HEK293 (cell line): ENCODE data around the gene HM13.
A peak's percentile ranks its signal among the peaks of the same experiment; 100 is the strongest.

Experiments used
- CTCF ChIA-PET: fragments of 350-600 bp; formaldehyde crosslinking; extraction: SDS; loops from one replicate; lab custom pipeline; 2021; ENCODE audit warnings: antibody characterized with exemption; lab: Yijun Ruan, JAX
- POLR2A ChIA-PET: fragments of 300-600 bp; formaldehyde crosslinking; extraction: SDS; loops from one replicate; lab custom pipeline; 2020; ENCODE audit warnings: antibody characterized with exemption, inconsistent platforms; lab: Yijun Ruan, JAX
- H3K27ac ChIP-seq: fragments of 200-500 bp; sonication (Bioruptor generic); 2 replicates; pipeline ENCODE4 v1.5.1; 2014; ENCODE audit warnings: low read depth, low read length, control low read depth, inconsistent platforms; ENCODE audit errors: extremely low read depth
- H3K36me3 ChIP-seq, 2 experiments: fragments of 200-500 bp in 1 of 2; sonication (Bioruptor generic) in 1 of 2; 1 replicate in 1 of 2; 2 replicates in 1 of 2; pipeline ENCODE4 v1.5.1; 2014 to 2017; ENCODE audit warnings: inconsistent platforms in 2 of 2, low read length in 2 of 2; ENCODE audit not compliant: control insufficient read depth in 2 of 2, insufficient read depth in 1 of 2
- H3K4me1 ChIP-seq: fragments of 200-500 bp; sonication (Bioruptor generic); 2 replicates; pipeline ENCODE4 v1.5.1; 2014; ENCODE audit warnings: mild to moderate bottlenecking, low read length, inconsistent platforms; ENCODE audit not compliant: control insufficient read depth, insufficient read depth
- H3K4me3 ChIP-seq: 2 replicates; pipeline ENCODE4 v1.5.1; 2011; ENCODE audit warnings: low read depth, mild to moderate bottlenecking, control low read depth, low read length, moderate library complexity
- H3K9me3 ChIP-seq: fragments of 200-500 bp; sonication (Bioruptor generic); 2 replicates; pipeline ENCODE4 v1.5.1; 2014; ENCODE audit warnings: low read depth, low read length, inconsistent platforms; ENCODE audit not compliant: control insufficient read depth, insufficient read depth
- HOXD13 ChIP-seq: sonication (generic); formaldehyde crosslinking; IDR thresholded peaks from 2 replicates; pipeline ENCODE4 v1.8.0; 2022; ENCODE audit warnings: missing genetic modification reagents, borderline replicate concordance
- KLF7 ChIP-seq: fragments of 450-650 bp; formaldehyde crosslinking; IDR thresholded peaks from 2 replicates; pipeline ENCODE4 v1.5.1; 2016; ENCODE audit warnings: missing biosample characterization, missing genetic modification characterization, borderline replicate concordance
- MEIS1 ChIP-seq: sonication (generic); formaldehyde crosslinking; IDR thresholded peaks from 2 replicates; pipeline ENCODE4 v1.8.1; 2022; ENCODE audit warnings: missing genetic modification reagents, mild to moderate bottlenecking, borderline replicate concordance
- MZF1 ChIP-seq: fragments of 450-650 bp; formaldehyde crosslinking; IDR thresholded peaks from 2 replicates; pipeline ENCODE4 v1.5.1; 2017; ENCODE audit warnings: missing biosample characterization, missing genetic modification characterization, borderline replicate concordance
- PATZ1 ChIP-seq: fragments of 450-650 bp; formaldehyde crosslinking; IDR thresholded peaks from 2 replicates; pipeline ENCODE4 v1.5.1; 2016; ENCODE audit warnings: missing biosample characterization, missing genetic modification characterization
- PRDM6 ChIP-seq: fragments of 450-650 bp; formaldehyde crosslinking; IDR thresholded peaks from 2 replicates; pipeline ENCODE4 v1.5.1; 2017; ENCODE audit warnings: missing biosample characterization, missing genetic modification characterization
- SCRT1 ChIP-seq: fragments of 450-650 bp; formaldehyde crosslinking; IDR thresholded peaks from 2 replicates; pipeline ENCODE4 v1.5.1; 2016; ENCODE audit warnings: missing biosample characterization, missing genetic modification characterization, borderline replicate concordance
- SP3 ChIP-seq: fragments of 450-650 bp; formaldehyde crosslinking; IDR thresholded peaks from 2 replicates; pipeline ENCODE4 v1.5.1; 2016; ENCODE audit warnings: missing biosample characterization, missing genetic modification characterization
- WT1 ChIP-seq: fragments of 450-650 bp; formaldehyde crosslinking; IDR thresholded peaks from 2 replicates; pipeline ENCODE4 v1.5.1; 2016; ENCODE audit warnings: missing biosample characterization, missing genetic modification characterization
- YY2 ChIP-seq: fragments of 450-650 bp; formaldehyde crosslinking; IDR thresholded peaks from 2 replicates; pipeline ENCODE4 v1.5.1; 2016; ENCODE audit warnings: missing biosample characterization, missing genetic modification characterization
- ZBTB6 ChIP-seq: fragments of 450-650 bp; formaldehyde crosslinking; IDR thresholded peaks from 2 replicates; pipeline ENCODE4 v1.5.1; 2017; ENCODE audit warnings: missing biosample characterization, missing genetic modification characterization
- ZIC2 ChIP-seq: fragments of 450-650 bp; formaldehyde crosslinking; IDR thresholded peaks from 2 replicates; pipeline ENCODE4 v1.5.1; 2016; ENCODE audit warnings: missing biosample characterization, missing genetic modification characterization
- ZNF112 ChIP-seq: fragments of 450-650 bp; formaldehyde crosslinking; IDR thresholded peaks from 2 replicates; pipeline ENCODE4 v1.5.0; 2017; ENCODE audit warnings: missing biosample characterization, missing genetic modification characterization
- ZNF133 ChIP-seq: fragments of 450-650 bp; formaldehyde crosslinking; IDR thresholded peaks from 2 replicates; pipeline ENCODE4 v1.5.1; 2016; ENCODE audit warnings: missing biosample characterization, missing genetic modification characterization
- ZNF2 ChIP-seq: fragments of 450-650 bp; formaldehyde crosslinking; IDR thresholded peaks from 2 replicates; pipeline ENCODE4 v1.5.1; 2016; ENCODE audit warnings: missing biosample characterization, missing genetic modification characterization
- ZNF335 ChIP-seq: fragments of 450-650 bp; formaldehyde crosslinking; conservative IDR thresholded peaks from 2 replicates; pipeline ENCODE4 v1.5.1; 2016; ENCODE audit warnings: missing biosample characterization, missing genetic modification characterization
- ZNF350 ChIP-seq: fragments of 450-650 bp; formaldehyde crosslinking; IDR thresholded peaks from 2 replicates; pipeline ENCODE4 v1.5.0; 2017; ENCODE audit warnings: missing biosample characterization, mild to moderate bottlenecking, missing genetic modification characterization
- ZNF473 ChIP-seq: fragments of 450-650 bp; formaldehyde crosslinking; IDR thresholded peaks from 2 replicates; pipeline ENCODE4 v1.5.1; 2017; ENCODE audit warnings: missing biosample characterization, missing genetic modification characterization
- ZNF629 ChIP-seq: fragments of 450-650 bp; formaldehyde crosslinking; IDR thresholded peaks from 2 replicates; pipeline ENCODE4 v1.5.1; 2017; ENCODE audit warnings: missing biosample characterization, missing genetic modification characterization
- ZNF639 ChIP-seq: fragments of 450-650 bp; formaldehyde crosslinking; IDR thresholded peaks from 2 replicates; pipeline ENCODE4 v1.5.1; 2016; ENCODE audit warnings: missing biosample characterization, missing genetic modification characterization
- ZNF654 ChIP-seq: fragments of 450-650 bp; formaldehyde crosslinking; IDR thresholded peaks from 2 replicates; pipeline ENCODE4 v1.5.1; 2016; ENCODE audit warnings: low read depth, missing biosample characterization, missing genetic modification characterization
- ZNF701 ChIP-seq: fragments of 450-650 bp; formaldehyde crosslinking; IDR thresholded peaks from 2 replicates; pipeline ENCODE4 v1.5.1; 2016; ENCODE audit warnings: missing biosample characterization, missing genetic modification characterization
- ZSCAN16 ChIP-seq: fragments of 450-650 bp; formaldehyde crosslinking; IDR thresholded peaks from 2 replicates; pipeline ENCODE4 v1.5.1; 2016; ENCODE audit warnings: missing biosample characterization, missing genetic modification characterization

HM13 gene

GRCh38 chr20:31568041-31568731, 53.9 kb downstream of the HM13 start (continued):
- TF ChIP-seq ZNF335 (tag by site-specific recombination) = no peak
- no peak for TF ChIP-seq ZIC2 (tag by site-specific recombination)
- TF ChIP-seq, all 188 proteins: peak for 3

- Histone ChIP-seq H3K4me3 (no peak overlapping the region), H3K4me1 (peaks cover 10% of the 10 kb centered on the region), H3K9me3 (no peaks in the 10 kb centered on the region), H3K27ac (peak overlapping the region; percentile 32; the same call in 1 of the 2 replicates), H3K36me3 (peaks cover 13 to 56% of the 10 kb centered on the region in 2 experiments; a peak in 2 of 3 replicates)
- ChIA-PET POLR2A (interaction anchor here (1.1 to 8.7 kb wide), 6 partner anchors 9 to 155 kb away, joined by 3 to 255 read pairs (median 8); partner anchors contain the start of gene ID1), CTCF (interaction anchor here (0.8 to 25.7 kb wide), 11 partner anchors 9 to 155 kb away, joined by 3 to 1204 read pairs (median 6); partner anchors contain the start of gene ID1)
- TF ChIP-seq MZF1 (tag by site-specific recombination) (no peak), ZNF639 (tag by site-specific recombination) (no peak), KLF7 (tag by site-specific recombination) (no peak), SP3 (tag by site-specific recombination) (no peak), ZSCAN16 (tag by site-specific recombination) (no peak), PRDM6 (tag by site-specific recombination) (no peak), ZNF350 (tag by site-specific recombination) (no peak), ZBTB6 (tag by site-specific recombination) (no peak)
These were observed 54.5 kb downstream of the HM13 start for GRCh38 chr20:31568773-31569162.

GRCh38 chr20:31569163-31570020, 55.1 kb downstream of the HM13 start:
- no peak overlapping the region for H3K27ac ChIP-seq
- POLR2A ChIA-PET = interaction anchor here (0.6 to 8.7 kb wide), 8 partner anchors 9 to 154 kb away, joined by 3 to 255 read pairs (median 6); partner anchors contain the start of gene ID1
- H3K9me3 ChIP-seq = no peaks in the 10 kb centered on the region
- H3K4me1 ChIP-seq = peaks cover 10% of the 10 kb centered on the region
- H3K4me3 ChIP-seq = no peak overlapping the region
- peaks cover 7 to 49% of the 10 kb centered on the region in 2 experiments; a peak in 2 of 3 replicates for H3K36me3 ChIP-seq
- CTCF ChIA-PET = interaction anchor here (0.8 to 25.7 kb wide), 13 partner anchors 9 to 154 kb away, joined by 3 to 1204 read pairs (median 6); partner anchors contain the start of gene ID1
- TF ChIP-seq ZNF654 (tag by site-specific recombination) (peak; percentile 50), SCRT1 (tag by site-specific recombination) (no peak), ZNF629 (tag by site-specific recombination) (no peak), ZNF112 (tag by site-specific recombination) (no peak), ZNF701 (tag by site-specific recombination) (no peak), YY2 (tag by site-specific recombination) (no peak), ZNF473 (no peak), ZNF2 (no peak), PATZ1 (tag by site-specific recombination) (no peak), WT1 (tag by site-specific recombination) (no peak), HOXD13 (CRISPR knock-in tag) (no peak), ZNF133 (no peak), MEIS1 (CRISPR knock-in tag) (no peak), ZBTB6 (tag by site-specific recombination) (no peak)
